Retinal pigment epithelial cell (primary cell): Measurements from ENCODE around the gene PHF2.
"Not testable (repeated sequence)": the region's sequence is repeated elsewhere in the genome, so short reads cannot be mapped to it uniquely, and the experiment has no call there.

ENCODE experiments used
- DNase-seq: peaks from one replicate; pipeline ENCODE4 v3.0.0-alpha.2; 2010; ENCODE audit warnings: low read depth
- H3K4me3 ChIP-seq: 2 replicates; pipeline ENCODE4 v1.5.1; 2011; ENCODE audit warnings: mild to moderate bottlenecking, low read length, control low read depth, moderate library complexity
- TF ChIP-seq, protein P1 (sequence below): conservative IDR thresholded peaks from 2 replicates; pipeline ENCODE4 v1.5.1; 2011; ENCODE audit warnings: low read depth, low read length, control low read depth, inconsistent platforms

PHF2 gene

DNA sequence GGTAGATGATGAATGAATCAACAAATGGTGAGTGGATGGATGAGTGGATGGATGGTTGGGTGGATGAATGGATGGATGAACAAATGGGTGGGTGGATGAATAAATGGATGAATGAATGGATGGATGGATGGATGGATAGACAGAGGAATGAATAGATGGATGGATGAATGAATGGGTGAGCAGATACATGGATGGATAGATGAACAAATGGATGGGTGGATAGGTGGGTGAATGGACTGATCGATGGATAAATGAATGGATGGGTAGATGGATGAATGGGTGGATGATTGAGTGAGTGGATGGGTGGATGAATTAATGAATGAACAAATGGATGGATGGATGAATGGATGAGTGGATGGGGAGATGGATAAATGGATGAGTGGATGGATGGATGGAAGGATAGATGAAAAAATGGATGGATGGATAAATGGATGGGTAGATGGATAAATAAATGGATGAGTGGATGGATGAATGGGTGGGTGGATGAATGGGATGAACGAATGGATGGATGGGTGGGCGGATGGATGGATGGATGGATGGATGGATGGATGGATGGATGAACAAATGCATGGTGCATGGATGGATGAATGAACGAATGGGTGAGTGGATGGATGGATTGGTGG is 85.7 kb downstream of the PHF2 start:
- DNase-seq = no peak
- TF ChIP-seq, protein P1, sequence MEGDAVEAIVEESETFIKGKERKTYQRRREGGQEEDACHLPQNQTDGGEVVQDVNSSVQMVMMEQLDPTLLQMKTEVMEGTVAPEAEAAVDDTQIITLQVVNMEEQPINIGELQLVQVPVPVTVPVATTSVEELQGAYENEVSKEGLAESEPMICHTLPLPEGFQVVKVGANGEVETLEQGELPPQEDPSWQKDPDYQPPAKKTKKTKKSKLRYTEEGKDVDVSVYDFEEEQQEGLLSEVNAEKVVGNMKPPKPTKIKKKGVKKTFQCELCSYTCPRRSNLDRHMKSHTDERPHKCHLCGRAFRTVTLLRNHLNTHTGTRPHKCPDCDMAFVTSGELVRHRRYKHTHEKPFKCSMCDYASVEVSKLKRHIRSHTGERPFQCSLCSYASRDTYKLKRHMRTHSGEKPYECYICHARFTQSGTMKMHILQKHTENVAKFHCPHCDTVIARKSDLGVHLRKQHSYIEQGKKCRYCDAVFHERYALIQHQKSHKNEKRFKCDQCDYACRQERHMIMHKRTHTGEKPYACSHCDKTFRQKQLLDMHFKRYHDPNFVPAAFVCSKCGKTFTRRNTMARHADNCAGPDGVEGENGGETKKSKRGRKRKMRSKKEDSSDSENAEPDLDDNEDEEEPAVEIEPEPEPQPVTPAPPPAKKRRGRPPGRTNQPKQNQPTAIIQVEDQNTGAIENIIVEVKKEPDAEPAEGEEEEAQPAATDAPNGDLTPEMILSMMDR = no peak
- H3K4me3 ChIP-seq = no peak overlapping the region

- H3K4me3 ChIP-seq = no peak overlapping the region
- TF ChIP-seq, protein P1 = no peak
- no peak for DNase-seq
These were observed 86.7 kb downstream of the PHF2 start for GRCh38 chr9:93662952-93663572.

DNA sequence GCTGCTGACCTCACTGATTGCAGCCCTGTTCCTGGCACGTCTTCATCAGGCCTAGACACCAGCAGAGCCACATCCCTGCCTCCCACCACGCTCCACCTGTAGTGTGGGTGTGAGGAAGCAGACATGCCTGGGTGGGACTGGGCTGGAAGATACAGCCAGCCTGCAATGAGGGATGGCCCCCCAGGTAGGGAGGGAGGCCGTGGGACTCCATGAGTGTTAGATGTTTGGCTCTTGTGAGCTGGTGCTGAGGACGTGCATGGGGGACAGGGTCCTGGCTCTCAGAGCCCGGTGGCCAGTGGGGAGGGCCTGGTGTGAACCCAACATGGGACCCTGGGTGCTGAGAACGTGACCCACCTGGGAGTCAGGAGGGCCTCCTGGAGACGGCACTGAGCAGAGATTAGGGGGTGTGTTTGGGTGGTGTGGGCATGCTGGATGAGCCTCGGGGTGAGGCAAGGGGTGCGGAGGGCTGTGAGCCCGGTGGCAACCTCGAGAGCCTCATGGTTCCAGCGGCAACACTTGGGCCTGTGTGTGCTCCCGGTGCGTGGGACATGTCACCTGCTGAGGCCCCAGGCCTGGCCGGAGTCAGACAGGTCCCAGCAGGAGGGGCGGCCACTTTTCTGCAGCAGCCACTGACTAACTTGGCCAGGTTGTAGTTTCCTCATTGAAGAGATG is 87.6 kb downstream of the PHF2 start:
- DNase-seq = no peak
- TF ChIP-seq, protein P1 = no peak

DNA sequence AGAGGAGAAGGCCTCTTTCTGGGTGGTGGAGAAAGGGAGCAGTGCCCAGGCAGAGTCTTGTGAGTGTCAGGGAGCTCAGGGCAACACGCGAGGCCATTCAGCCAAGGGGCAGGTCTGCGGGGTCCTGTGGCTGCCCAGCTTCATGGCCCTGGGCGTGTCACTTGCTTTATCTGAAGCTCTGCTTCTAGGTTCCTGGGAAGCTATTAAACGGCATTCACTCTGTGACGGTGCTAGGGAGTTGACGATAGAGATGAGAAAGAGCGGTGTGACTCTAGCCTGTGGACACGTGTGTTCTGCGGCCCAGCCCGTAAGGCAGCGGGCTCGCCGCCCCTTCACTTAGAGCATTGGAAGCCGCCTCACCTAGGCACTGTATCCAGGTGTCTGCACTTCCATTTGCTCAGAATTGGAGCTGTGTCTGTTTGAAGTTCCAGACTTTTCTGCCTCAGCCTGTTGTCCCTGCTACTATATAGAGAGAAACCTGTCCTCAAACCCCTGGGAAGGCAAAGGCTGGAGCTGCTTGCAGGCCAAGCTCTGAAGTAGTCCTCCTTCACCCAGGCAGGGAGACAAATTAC is 88.3 kb downstream of the PHF2 start:
- H3K4me3 ChIP-seq = no peak overlapping the region
- TF ChIP-seq, protein P1 = no peak
- DNase-seq = no peak

More for the DNA sequence above, 87.6 kb downstream of the PHF2 start:
- no peak overlapping the region for H3K4me3 ChIP-seq

- no peak overlapping the region for H3K4me3 ChIP-seq
- TF ChIP-seq, protein P1 = no peak
- DNase-seq = no peak
These were observed 88.8 kb downstream of the PHF2 start for GRCh38 chr9:93665128-93665636.

DNA sequence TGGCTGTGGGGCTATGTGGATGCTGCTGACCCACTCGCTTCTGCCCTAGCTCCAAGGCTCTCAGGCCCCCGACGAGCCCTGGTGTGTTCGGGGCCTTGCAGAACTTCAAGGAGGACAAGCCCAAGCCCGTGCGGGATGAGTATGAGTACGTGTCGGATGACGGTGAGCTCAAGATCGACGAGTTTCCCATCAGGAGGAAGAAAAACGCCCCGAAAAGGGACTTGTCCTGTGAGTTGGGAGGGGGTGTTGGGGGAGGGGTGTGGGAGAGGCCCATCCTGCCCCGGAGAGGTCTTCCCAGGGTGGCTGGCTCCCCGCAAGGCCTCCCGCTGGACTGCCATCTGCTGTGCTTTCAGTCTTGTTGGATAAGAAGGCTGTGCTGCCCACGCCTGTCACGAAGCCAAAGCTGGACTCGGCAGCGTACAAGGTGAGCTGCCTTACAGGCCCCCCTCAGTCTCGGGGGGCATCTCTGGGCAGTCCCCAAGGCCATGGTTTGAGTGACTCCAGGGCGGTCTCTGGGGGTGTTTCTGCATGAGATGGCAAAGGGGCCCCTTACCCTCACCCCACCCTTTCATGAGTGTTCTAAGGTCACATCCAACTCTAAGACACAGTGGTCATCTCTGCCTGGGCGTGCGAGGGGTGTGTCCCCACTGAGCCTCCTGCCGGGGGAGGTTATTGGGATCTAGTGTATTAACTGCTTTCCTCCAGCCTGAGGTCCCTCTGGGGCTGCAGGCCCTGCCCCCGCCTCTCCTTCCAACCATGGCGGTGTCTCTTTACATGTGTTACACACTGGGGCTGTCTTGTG is 89.5 kb downstream of the PHF2 start:
- TF ChIP-seq, protein P1 = no peak

GRCh38 chr9:93666439-93666784 is 90.0 kb downstream of the PHF2 start:
- not testable (repeated sequence) for H3K4me3 ChIP-seq, DNase-seq

More for the DNA sequence above, 89.5 kb downstream of the PHF2 start:
- H3K4me3 ChIP-seq = no peak overlapping the region
- no peak for DNase-seq
